GM23338 (cell line): ENCODE results near the gene RPL10A. TPM values are rescaled to one million over a fixed set of nuclear protein-coding genes. Genes with fewer than 3 reads are reported as not detected.
A peak's percentile ranks its signal among the peaks of the same experiment; 100 is the strongest.

Source experiments
- ATAC-seq: fragments of 200-7000 bp; cut with Tn5 transposase; 3 replicates; pipeline ENCODE4 v1.9.1; 2020
- DNase-seq: peaks from one replicate; pipeline ENCODE4 v3.0.0-alpha.2; 2015; ENCODE audit warnings: low spot score
- H2AFZ ChIP-seq: fragments of 200-600 bp; sonication (generic); 2 replicates; pipeline ENCODE4 v1.8.0; 2016; ENCODE audit warnings: antibody characterized with exemption, mild to moderate bottlenecking, moderate library complexity
- H3F3A ChIP-seq: fragments of 200-600 bp; sonication (generic); replicated peaks from 2 replicates; pipeline ENCODE4 v1.8.0; 2017; ENCODE audit warnings: antibody characterized with exemption, mixed run types, low read depth
- H3K27ac ChIP-seq: fragments of 200-600 bp; sonication (generic); 2 replicates; pipeline ENCODE4 v1.6.1; 2016; ENCODE audit warnings: low read depth
- H3K27me3 ChIP-seq: fragments of 200-600 bp; sonication (generic); 2 replicates; pipeline ENCODE4 v1.8.0; 2016; ENCODE audit warnings: mild to moderate bottlenecking, mixed run types, moderate library complexity; ENCODE audit not compliant: insufficient read depth
- H3K36me3 ChIP-seq: fragments of 200-600 bp; sonication (generic); 2 replicates; pipeline ENCODE4 v1.8.0; 2016; ENCODE audit warnings: mild to moderate bottlenecking; ENCODE audit not compliant: insufficient read depth
- H3K4me1 ChIP-seq: fragments of 200-600 bp; sonication (generic); 2 replicates; pipeline ENCODE4 v1.8.0; 2016; ENCODE audit warnings: mild to moderate bottlenecking, moderate library complexity; ENCODE audit not compliant: insufficient read depth
- H3K4me2 ChIP-seq: fragments of 200-600 bp; sonication (generic); 2 replicates; pipeline ENCODE4 v1.7.1; 2017; ENCODE audit warnings: mixed run types
- H3K4me3 ChIP-seq: fragments of 200-600 bp; sonication (generic); 2 replicates; pipeline ENCODE4 v1.6.1; 2016; ENCODE audit warnings: mixed run types
- H3K79me2 ChIP-seq: fragments of 200-600 bp; sonication (generic); replicated peaks from 2 replicates; pipeline ENCODE4 v1.8.0; 2017; ENCODE audit warnings: mild to moderate bottlenecking; ENCODE audit not compliant: insufficient read depth
- H3K9me2 ChIP-seq: fragments of 200-600 bp; sonication (generic); 2 replicates; pipeline ENCODE4 v1.8.0; 2017; ENCODE audit not compliant: insufficient read depth
- H4K20me1 ChIP-seq: fragments of 200-600 bp; sonication (generic); replicated peaks from 2 replicates; pipeline ENCODE4 v1.8.0; 2017; ENCODE audit warnings: mild to moderate bottlenecking; ENCODE audit not compliant: insufficient read depth
- H3K27ac Mint-ChIP-seq: 2 replicates; pipeline ENCODE4 v1.8.0; 2020; ENCODE audit warnings: inconsistent platforms, mild to moderate bottlenecking, moderate library complexity, mixed read lengths
- H3K27me3 Mint-ChIP-seq: 3 replicates; pipeline ENCODE4 v1.8.0; 2022; ENCODE audit warnings: low read depth, mild to moderate bottlenecking, moderate library complexity, mixed read lengths, inconsistent platforms; ENCODE audit not compliant: insufficient read depth, poor library complexity
- H3K36me3 Mint-ChIP-seq: 3 replicates; pipeline ENCODE4 v1.8.0; 2021; ENCODE audit warnings: low read depth, mild to moderate bottlenecking, inconsistent platforms, moderate library complexity, mixed read lengths
- H3K4me1 Mint-ChIP-seq: 3 replicates; pipeline ENCODE4 v1.8.0; 2020; ENCODE audit warnings: mild to moderate bottlenecking, inconsistent platforms, mixed read lengths
- H3K4me3 Mint-ChIP-seq: 3 replicates; pipeline ENCODE4 v1.8.0; 2021; ENCODE audit warnings: moderate library complexity, mild to moderate bottlenecking, inconsistent platforms, mixed read lengths
- H3K9me3 Mint-ChIP-seq: 3 replicates; pipeline ENCODE4 v1.8.0; 2020; ENCODE audit warnings: moderate library complexity, mild to moderate bottlenecking, inconsistent platforms, mixed read lengths
- EZH2 ChIP-seq: fragments of 200-600 bp; sonication (generic); IDR thresholded peaks from one replicate; pipeline ENCODE4 v1.8.0; 2017; ENCODE audit warnings: antibody characterized with exemption, mild to moderate bottlenecking, low read depth; ENCODE audit not compliant: unreplicated experiment
- NANOG ChIP-seq: IDR thresholded peaks from 2 replicates; pipeline ENCODE4 v1.6.1; 2016; ENCODE audit warnings: antibody characterized with exemption, borderline replicate concordance
- POLR2AphosphoS5 ChIP-seq: IDR thresholded peaks from 2 replicates; pipeline ENCODE4 v1.6.1; 2016; ENCODE audit warnings: antibody characterized with exemption, low read depth
- ZNF462 ChIP-seq: fragments of 250-450 bp; sonication (Bioruptor Pico); IDR thresholded peaks from 2 replicates; pipeline ENCODE4 v1.5.0; 2020; ENCODE audit warnings: mild to moderate bottlenecking, moderate library complexity
- polyA plus RNA-seq: library from polyadenylated mRNA; unstranded; fragments of >200 nt; fragmentation: Nextera tagmentation; extraction: Ambion mirVana; gene quantifications from 2 replicates; pipeline ENCODE4 v1.2.1, GENCODE V29; 2016
- total RNA-seq: library from RNA; depleted of rRNA; stranded (reverse); fragments of >200 nt; shearing (Covaris generic); gene quantifications from 2 replicates; pipeline ENCODE4 v1.2.3, GENCODE V29; 2014
- TF ChIP-seq, protein P1 (sequence below), 2 experiments: fragments of 200-600 bp in 1 of 2; sonication (generic) in 1 of 2; conservative IDR thresholded peaks; 2 replicates each; pipeline versions ENCODE4 v1.5.1 to v1.6.1; 2016 to 2017; ENCODE audit warnings: antibody characterized with exemption in 2 of 2, low read depth in 2 of 2, mild to moderate bottlenecking in 2 of 2, moderate library complexity in 1 of 2
- TF ChIP-seq, protein P2 (sequence below): IDR thresholded peaks from one replicate; pipeline ENCODE4 v1.6.1; 2018; ENCODE audit warnings: antibody characterized with exemption; ENCODE audit not compliant: unreplicated experiment

The RPL10A gene
- total and polyA plus RNA-seq, 2 experiments from 2014 or later, result 730 to 1,297 TPM

GRCh38 chr6:35449287-35449881 lies 18.8 kb upstream of the RPL10A start:
- no peak overlapping the region for H3K4me2 ChIP-seq
- no peaks in the 10 kb centered on the region for H3K9me3 Mint-ChIP-seq
- peaks cover 22% of the 10 kb centered on the region for H3K4me1 ChIP-seq
- H3K27ac ChIP-seq, result no peak overlapping the region
- H3K36me3 Mint-ChIP-seq, result no peaks in the 10 kb centered on the region; the same call in 2 of the 3 replicates
- ATAC-seq, result peak; percentile 62
- no peak overlapping the region for H3K4me3 ChIP-seq
- peaks cover 6% of the 10 kb centered on the region; the same call in 1 of the 2 replicates for H3K79me2 ChIP-seq
- no peaks in the 10 kb centered on the region; the same call in 1 of the 2 replicates for H4K20me1 ChIP-seq
- peak; percentile 93 for DNase-seq
- H3K36me3 ChIP-seq, result no peaks in the 10 kb centered on the region
- no peak overlapping the region for H2AFZ ChIP-seq
- H3K27me3 ChIP-seq, result peaks cover 9% of the 10 kb centered on the region; the same call in 1 of the 2 replicates
- H3K4me1 Mint-ChIP-seq, result peaks cover 25% of the 10 kb centered on the region
- no peaks in the 10 kb centered on the region for H3K9me2 ChIP-seq
- TF ChIP-seq POLR2AphosphoS5 (no peak), ZNF462 (no peak), EZH2 (no peak), NANOG (no peak)
- TF ChIP-seq, protein P1, sequence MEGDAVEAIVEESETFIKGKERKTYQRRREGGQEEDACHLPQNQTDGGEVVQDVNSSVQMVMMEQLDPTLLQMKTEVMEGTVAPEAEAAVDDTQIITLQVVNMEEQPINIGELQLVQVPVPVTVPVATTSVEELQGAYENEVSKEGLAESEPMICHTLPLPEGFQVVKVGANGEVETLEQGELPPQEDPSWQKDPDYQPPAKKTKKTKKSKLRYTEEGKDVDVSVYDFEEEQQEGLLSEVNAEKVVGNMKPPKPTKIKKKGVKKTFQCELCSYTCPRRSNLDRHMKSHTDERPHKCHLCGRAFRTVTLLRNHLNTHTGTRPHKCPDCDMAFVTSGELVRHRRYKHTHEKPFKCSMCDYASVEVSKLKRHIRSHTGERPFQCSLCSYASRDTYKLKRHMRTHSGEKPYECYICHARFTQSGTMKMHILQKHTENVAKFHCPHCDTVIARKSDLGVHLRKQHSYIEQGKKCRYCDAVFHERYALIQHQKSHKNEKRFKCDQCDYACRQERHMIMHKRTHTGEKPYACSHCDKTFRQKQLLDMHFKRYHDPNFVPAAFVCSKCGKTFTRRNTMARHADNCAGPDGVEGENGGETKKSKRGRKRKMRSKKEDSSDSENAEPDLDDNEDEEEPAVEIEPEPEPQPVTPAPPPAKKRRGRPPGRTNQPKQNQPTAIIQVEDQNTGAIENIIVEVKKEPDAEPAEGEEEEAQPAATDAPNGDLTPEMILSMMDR (conservative IDR thresholded peaks at IDR 0.05; ENCODE audit: low read depth in 2 of 2), result peak; percentile 72 to 77
- TF ChIP-seq, protein P2, sequence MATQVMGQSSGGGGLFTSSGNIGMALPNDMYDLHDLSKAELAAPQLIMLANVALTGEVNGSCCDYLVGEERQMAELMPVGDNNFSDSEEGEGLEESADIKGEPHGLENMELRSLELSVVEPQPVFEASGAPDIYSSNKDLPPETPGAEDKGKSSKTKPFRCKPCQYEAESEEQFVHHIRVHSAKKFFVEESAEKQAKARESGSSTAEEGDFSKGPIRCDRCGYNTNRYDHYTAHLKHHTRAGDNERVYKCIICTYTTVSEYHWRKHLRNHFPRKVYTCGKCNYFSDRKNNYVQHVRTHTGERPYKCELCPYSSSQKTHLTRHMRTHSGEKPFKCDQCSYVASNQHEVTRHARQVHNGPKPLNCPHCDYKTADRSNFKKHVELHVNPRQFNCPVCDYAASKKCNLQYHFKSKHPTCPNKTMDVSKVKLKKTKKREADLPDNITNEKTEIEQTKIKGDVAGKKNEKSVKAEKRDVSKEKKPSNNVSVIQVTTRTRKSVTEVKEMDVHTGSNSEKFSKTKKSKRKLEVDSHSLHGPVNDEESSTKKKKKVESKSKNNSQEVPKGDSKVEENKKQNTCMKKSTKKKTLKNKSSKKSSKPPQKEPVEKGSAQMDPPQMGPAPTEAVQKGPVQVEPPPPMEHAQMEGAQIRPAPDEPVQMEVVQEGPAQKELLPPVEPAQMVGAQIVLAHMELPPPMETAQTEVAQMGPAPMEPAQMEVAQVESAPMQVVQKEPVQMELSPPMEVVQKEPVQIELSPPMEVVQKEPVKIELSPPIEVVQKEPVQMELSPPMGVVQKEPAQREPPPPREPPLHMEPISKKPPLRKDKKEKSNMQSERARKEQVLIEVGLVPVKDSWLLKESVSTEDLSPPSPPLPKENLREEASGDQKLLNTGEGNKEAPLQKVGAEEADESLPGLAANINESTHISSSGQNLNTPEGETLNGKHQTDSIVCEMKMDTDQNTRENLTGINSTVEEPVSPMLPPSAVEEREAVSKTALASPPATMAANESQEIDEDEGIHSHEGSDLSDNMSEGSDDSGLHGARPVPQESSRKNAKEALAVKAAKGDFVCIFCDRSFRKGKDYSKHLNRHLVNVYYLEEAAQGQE, result no peak
- H3F3A ChIP-seq, result 0 out of 2 replicates have a peak, but pooled peaks cover 3% of the 10 kb centered on the region
- no peak overlapping the region for H3K4me3 Mint-ChIP-seq
- no peak overlapping the region for H3K27ac Mint-ChIP-seq
- H3K27me3 Mint-ChIP-seq, result peaks cover 6% of the 10 kb centered on the region
